Measurements from ENCODE around the gene C2orf76. TPM values are rescaled to one million over a fixed set of nuclear protein-coding genes. Genes with fewer than 3 reads are reported as not detected.

Gene C2orf76
- total and polyA plus RNA-seq, 10 of the 15 experiments (the other 5 are each of a cell fraction or from before 2014, with no cell fraction given): 14.0 to 46.1 (median 25.4) TPM

DNA sequence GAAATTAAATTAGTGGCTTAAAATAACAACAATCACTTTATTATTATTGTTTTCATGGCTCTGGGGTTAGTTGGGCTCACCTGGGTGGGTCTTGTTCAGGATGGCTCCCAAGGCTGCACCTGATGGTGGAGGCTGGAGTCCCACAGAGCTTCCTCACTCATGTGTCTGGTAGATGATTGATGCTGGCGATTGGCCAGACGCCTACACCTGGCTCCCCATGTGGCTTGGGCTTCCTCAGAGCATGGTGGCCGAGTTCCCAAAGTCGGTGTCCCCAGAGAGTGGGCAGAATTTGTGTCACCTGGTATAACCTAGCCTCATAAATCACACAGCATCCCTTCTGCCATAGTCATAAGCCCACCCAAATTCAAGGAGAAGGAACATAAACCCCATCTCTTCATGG is 18.3 kb upstream of the C2orf76 start:
- in situ Hi-C loops (cut with MboI) (no loop called here), intact Hi-C loops (cut with micrococcal nuclease; ENCODE audit: unreplicated experiment) (no loop called here)
- Histone ChIP-seq H3K27ac (ENCODE audit: control insufficient read depth, insufficient read depth) (no peak overlapping the region), H3K79me2 (ENCODE audit: control insufficient read depth, insufficient read depth, low read length) (no peaks in the 10 kb centered on the region), H3K9ac (ENCODE audit: control insufficient read depth, insufficient read depth, low read length) (no peak overlapping the region), H3K4me3 (no peak overlapping the region), H3K4me1 (ENCODE audit: control insufficient read depth, insufficient read depth, low read length) (peaks cover 7% of the 10 kb centered on the region), H4K20me1 (ENCODE audit: control insufficient read depth, insufficient read depth) (no peaks in the 10 kb centered on the region), H3K36me3 (ENCODE audit: control insufficient read depth in 2 of 2, insufficient read depth in 2 of 2, low read length in 1 of 2) (no peaks in the 10 kb centered on the region), H3K27me3 (replicated peaks in 1 of 2; ENCODE audit: control insufficient read depth in 2 of 2, insufficient read depth in 2 of 2, low read length in 1 of 2) (no peaks in the 10 kb centered on the region), H3K9me3 (replicated peaks; ENCODE audit: control insufficient read depth, insufficient read depth, low read length) (no peaks in the 10 kb centered on the region), H2AFZ (ENCODE audit: control insufficient read depth, low read depth, low read length) (no peak overlapping the region), H3K4me2 (ENCODE audit: control insufficient read depth, insufficient read depth) (no peak overlapping the region)
- CTCF ChIA-PET: interaction anchor here (0.5 to 2.7 kb wide), 5 partner anchors 14 to 504 kb away, joined by 3 to 8 read pairs (median 3); partner anchors contain the start of genes C2orf76 and DBI
- ATAC-seq (no peak), DNase-seq (ENCODE audit: low read depth, low spot score) (no peak), FAIRE-seq (no peak)
- 74% methylated on average over 4 of the region's 4 CpGs for WGBS (ENCODE audit: insufficient coverage, insufficient replicate concordance, low lambda C conversion rate, missing lambda C conversion rate)
- SMC1A ChIA-PET (ENCODE audit: uncharacterized antibody, unreplicated experiment): interaction anchor here (0.7 to 1.6 kb wide), 5 partner anchors 12 to 110 kb away, joined by 3 to 5 read pairs (median 3); no protein-coding TSS in a partner anchor
- POLR2A ChIA-PET: interaction anchor here (0.5 to 1.8 kb wide), 6 partner anchors 14 to 79 kb away, joined by 3 to 9 read pairs (median 4); partner anchors contain the start of genes C2orf76 and DBI
- RAD21 ChIA-PET (ENCODE audit: unreplicated experiment): no interaction called here
- BruUV-seq (replicated peaks): no TSS peak
- TF ChIP-seq BACH1 (IDR thresholded peaks at IDR 0.05; ENCODE audit: borderline replicate concordance) (no peak), POLR2AphosphoS5 (IDR thresholded peaks at IDR 0.05; ENCODE audit: low read length) (no peak), TCF12 (IDR thresholded peaks at IDR 0.05; ENCODE audit: low read depth, low read length) (no peak), JUNB (IDR thresholded peaks at IDR 0.05) (no peak), POLR2A (IDR thresholded peaks at IDR 0.05; ENCODE audit: low read depth, low read length) (no peak), HDAC6 (IDR thresholded peaks at IDR 0.05; ENCODE audit: unreplicated experiment) (no peak), EGR1 (IDR thresholded peaks at IDR 0.05; ENCODE audit: borderline replicate concordance in 1 of 2, low read depth in 2 of 2, low read length in 2 of 2) (no peak), EED (IDR thresholded peaks at IDR 0.05; ENCODE audit: low read depth) (no peak), FOXK2 (IDR thresholded peaks at IDR 0.05) (no peak), FOS (IDR thresholded peaks at IDR 0.05; ENCODE audit: borderline replicate concordance, extremely low read depth, insufficient read length) (no peak), HDGF (IDR thresholded peaks at IDR 0.05) (no peak), ETV6 (conservative IDR thresholded peaks at IDR 0.05 in 1 of 2, IDR thresholded peaks at IDR 0.05 in 1 of 2; ENCODE audit: borderline replicate concordance in 1 of 2, low read depth in 1 of 2) (no peak), NRF1 (conservative IDR thresholded peaks at IDR 0.05; ENCODE audit: low read depth, low read length) (no peak)
- TF ChIP-seq, protein P1, sequence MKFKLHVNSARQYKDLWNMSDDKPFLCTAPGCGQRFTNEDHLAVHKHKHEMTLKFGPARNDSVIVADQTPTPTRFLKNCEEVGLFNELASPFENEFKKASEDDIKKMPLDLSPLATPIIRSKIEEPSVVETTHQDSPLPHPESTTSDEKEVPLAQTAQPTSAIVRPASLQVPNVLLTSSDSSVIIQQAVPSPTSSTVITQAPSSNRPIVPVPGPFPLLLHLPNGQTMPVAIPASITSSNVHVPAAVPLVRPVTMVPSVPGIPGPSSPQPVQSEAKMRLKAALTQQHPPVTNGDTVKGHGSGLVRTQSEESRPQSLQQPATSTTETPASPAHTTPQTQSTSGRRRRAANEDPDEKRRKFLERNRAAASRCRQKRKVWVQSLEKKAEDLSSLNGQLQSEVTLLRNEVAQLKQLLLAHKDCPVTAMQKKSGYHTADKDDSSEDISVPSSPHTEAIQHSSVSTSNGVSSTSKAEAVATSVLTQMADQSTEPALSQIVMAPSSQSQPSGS (IDR thresholded peaks at IDR 0.05; ENCODE audit: low read length): no peak
- TF ChIP-seq, protein P2, sequence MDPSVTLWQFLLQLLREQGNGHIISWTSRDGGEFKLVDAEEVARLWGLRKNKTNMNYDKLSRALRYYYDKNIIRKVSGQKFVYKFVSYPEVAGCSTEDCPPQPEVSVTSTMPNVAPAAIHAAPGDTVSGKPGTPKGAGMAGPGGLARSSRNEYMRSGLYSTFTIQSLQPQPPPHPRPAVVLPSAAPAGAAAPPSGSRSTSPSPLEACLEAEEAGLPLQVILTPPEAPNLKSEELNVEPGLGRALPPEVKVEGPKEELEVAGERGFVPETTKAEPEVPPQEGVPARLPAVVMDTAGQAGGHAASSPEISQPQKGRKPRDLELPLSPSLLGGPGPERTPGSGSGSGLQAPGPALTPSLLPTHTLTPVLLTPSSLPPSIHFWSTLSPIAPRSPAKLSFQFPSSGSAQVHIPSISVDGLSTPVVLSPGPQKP (IDR thresholded peaks at IDR 0.05; ENCODE audit: low read depth, low read length): no peak
- TF ChIP-seq, protein P3, sequence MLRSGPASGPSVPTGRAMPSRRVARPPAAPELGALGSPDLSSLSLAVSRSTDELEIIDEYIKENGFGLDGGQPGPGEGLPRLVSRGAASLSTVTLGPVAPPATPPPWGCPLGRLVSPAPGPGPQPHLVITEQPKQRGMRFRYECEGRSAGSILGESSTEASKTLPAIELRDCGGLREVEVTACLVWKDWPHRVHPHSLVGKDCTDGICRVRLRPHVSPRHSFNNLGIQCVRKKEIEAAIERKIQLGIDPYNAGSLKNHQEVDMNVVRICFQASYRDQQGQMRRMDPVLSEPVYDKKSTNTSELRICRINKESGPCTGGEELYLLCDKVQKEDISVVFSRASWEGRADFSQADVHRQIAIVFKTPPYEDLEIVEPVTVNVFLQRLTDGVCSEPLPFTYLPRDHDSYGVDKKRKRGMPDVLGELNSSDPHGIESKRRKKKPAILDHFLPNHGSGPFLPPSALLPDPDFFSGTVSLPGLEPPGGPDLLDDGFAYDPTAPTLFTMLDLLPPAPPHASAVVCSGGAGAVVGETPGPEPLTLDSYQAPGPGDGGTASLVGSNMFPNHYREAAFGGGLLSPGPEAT (IDR thresholded peaks at IDR 0.05; ENCODE audit: low read depth): no peak
- TF ChIP-seq, protein P4, sequence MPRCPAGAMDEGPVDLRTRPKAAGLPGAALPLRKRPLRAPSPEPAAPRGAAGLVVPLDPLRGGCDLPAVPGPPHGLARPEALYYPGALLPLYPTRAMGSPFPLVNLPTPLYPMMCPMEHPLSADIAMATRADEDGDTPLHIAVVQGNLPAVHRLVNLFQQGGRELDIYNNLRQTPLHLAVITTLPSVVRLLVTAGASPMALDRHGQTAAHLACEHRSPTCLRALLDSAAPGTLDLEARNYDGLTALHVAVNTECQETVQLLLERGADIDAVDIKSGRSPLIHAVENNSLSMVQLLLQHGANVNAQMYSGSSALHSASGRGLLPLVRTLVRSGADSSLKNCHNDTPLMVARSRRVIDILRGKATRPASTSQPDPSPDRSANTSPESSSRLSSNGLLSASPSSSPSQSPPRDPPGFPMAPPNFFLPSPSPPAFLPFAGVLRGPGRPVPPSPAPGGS (IDR thresholded peaks at IDR 0.05; ENCODE audit: borderline replicate concordance, insufficient read depth, low read depth, low read length, poor library complexity, severe bottlenecking): no peak
- TF ChIP-seq, protein P5, sequence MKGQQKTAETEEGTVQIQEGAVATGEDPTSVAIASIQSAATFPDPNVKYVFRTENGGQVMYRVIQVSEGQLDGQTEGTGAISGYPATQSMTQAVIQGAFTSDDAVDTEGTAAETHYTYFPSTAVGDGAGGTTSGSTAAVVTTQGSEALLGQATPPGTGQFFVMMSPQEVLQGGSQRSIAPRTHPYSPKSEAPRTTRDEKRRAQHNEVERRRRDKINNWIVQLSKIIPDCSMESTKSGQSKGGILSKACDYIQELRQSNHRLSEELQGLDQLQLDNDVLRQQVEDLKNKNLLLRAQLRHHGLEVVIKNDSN (IDR thresholded peaks at IDR 0.05; ENCODE audit: borderline replicate concordance, extremely low read length, insufficient read depth, low read depth, low read length): no peak

Measured in GM12878 (cell line).